NCI-H2196 (cell line): ENCODE results near the gene RPLP1.

ENCODE experiments used
- DNase-seq: peaks from one replicate; lab custom pipeline; 2025; ENCODE audit not compliant: unreplicated experiment; lab: John Stamatoyannopoulos, UW

RPLP1 gene

DNA sequence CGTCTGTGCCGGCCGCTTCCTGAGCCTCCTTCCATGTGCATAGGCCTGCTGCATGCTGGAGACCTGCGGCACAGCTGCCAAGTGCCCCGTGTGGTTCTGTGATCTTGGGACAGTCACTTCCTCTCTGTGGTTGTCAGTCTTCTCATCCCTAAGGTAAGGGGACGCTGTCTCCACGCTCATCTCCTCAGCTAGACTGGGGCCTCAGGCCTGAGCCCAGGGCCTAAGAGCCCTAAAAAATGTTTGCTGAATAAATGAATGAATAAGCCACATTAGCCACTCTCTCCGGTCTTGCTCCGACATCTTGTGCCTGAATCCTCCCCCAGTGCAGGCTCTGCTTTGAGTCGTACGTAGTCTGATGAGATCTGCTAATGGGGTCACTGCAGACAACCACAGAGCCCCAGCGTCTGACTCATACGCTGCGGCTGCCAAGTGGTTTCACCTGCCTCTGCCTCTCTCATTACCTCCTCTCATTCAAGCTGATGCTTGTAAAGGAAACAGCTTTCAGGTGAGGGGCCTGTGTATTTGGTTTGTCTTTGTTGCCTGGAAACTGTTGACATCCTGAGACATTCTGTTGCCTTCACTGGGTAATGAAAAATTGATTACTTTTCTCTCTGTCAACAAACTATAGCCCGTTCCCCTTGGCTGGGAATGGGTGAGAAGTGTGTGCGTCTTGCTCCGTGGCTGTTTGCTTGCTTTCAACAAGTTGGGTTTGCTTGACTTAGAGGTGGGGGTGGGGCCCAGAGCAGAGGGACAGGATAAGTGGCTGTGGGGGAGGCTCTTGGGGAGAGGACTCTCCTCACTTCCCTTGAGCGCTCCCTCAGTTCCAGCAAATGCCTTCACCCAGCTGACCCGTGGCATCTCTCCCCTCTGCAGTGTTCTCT, 15.9 kb downstream of the RPLP1 start:
- peak; percentile 86 for DNase-seq

DNA sequence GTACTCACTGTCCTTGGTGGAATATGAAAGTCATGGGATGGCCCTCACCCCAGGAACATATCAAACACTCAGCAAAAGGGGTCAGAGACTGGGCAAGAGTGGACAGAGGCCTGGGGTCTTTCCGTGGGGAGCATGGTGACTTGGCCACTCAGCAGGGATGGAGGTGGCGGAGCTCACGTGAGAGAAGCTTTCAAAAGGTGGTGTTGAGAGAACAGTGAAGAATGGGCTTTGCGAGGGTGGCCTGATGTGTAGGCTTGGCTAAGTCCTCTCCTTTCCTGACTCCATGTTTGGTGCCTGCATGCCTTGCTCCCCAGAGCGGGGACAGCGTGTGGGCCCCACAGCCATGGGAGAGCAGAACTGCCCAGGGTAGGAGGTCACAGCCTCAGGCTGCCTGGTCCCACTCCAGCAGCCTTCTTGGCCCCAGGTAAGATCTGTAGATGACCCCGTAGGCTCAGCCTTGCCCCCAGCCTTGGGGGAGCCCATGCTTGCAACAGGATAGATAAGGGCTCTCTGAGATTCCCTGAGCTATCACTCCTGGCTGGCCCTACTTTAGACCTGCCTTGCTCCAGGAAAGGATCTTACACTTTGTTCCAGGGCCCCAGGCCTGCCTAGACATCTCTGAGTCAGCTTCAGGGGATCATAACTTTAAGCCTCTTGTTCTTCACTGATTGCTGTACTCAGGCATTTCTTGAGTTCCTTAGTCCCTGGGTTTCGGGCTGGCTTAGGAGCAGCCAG, 17.0 kb downstream of the RPLP1 start:
- no peak for DNase-seq

DNA sequence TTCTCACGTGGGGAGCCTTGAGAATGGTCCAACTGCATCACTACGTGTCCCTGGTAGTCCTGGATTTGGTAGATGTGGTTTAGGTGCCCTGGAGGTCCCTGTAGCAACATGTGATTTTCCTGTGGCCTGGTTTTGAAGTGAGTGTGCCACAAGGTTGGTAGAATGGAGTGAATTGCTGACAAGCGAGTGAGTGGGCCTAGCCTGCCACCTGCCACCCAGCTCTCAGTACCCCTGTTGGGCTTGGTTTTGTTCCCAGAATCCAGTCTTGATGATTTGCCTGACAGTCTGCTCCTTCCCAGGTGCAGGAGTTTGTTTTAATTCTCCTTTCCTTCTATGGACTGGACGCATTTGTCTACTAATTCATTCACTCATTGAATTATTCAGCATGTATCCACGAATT, 19.4 kb downstream of the RPLP1 start:
- DNase-seq: no peak

DNA sequence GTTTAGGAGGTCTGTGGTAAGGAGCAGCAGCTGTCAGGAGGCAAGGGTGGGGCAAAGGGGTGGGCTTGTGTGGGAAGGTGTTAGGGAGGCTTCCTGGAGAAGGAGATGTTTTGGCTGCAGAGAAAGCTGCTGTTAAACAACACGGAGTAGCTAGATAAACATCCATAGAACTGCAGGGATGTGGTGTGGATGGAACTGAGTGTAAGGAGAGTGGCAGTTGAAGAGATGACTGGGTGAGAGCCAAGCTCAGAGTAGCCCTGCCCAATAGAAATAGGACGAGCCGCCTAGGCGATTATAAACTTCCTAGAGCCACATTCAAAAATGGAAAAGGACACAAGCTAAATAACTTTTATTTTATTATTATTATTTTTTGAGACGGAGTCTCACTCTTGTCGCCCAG, 19.9 kb downstream of the RPLP1 start:
- DNase-seq: no peak

DNA sequence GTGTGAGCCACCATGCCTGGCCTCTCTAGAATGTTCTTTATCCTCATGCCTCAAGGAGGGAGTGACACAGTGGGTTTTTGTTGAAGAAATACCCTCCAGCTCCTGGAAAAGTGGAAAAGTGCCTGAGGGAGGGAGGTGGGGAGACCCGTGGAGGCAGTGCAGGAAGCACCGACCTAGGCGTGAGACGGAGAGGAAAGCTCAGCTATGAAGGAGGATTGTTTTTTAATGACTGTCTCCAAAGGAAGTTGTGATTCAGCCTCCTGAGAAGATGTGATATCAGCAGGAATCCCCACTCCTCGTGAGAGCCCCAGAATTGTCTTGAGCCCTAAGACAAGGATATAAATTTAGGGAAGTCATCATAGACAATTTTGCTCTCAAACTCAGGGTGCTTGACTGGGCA, 21.7 kb downstream of the RPLP1 start:
- no peak for DNase-seq

DNA sequence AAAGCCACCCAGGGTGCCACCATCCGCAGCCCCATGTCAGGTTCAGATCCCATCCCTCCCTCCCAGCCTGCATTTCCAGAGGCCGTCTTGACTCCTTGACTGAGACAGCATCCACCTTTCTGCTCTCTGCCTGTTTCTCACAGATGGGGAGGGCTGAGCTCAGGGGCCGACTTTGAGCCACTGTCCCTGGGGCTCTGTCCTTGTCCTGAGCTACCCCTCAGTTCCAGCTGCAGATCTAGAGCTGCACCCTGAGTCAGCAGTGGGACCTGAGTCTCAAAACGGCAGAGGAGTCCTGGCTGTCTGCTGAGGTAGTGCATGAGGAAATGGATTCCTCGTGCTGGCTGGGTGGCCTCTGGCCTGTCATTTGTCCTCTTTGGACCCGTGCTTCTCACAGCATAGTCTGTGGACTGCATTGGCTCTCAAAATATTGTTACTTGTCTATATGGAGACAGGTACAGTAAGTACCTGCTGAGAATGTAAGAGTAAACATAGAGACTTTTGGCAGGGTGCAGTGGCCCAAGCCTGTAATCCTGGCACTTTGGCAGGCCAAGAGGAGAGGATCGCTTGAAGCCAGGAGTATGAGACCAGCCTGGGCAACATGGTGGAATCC, 22.3 kb downstream of the RPLP1 start:
- no peak for DNase-seq

DNA sequence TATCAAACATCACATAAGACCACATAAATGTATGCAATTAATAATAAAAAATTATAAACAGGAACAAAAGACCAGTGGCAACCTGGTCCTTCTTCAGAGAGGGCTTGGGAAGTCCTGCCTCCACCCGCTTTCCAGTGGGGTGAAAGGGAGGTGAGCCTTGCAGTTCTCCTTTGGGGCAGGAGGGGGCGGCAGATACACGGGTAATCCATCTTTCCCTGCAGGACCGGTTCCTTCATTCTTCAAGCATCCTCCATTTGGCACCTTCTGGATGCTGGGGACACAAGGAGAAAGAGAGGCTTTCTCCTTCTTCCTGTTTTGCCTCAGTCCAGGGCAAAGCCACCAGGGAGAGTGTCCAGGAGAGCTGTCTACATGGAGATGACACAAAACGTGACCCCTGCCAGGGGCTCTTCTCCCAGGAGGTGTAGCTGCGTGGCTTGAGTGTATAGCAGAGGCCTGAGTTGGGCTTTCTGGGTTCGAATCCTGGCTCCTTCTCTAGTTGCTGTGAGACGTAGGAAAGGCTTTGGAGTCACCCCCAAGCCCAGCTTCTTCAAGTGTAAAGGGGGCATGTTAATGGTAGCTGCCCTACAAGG, 23.2 kb downstream of the RPLP1 start:
- DNase-seq: peak; percentile 55

DNA sequence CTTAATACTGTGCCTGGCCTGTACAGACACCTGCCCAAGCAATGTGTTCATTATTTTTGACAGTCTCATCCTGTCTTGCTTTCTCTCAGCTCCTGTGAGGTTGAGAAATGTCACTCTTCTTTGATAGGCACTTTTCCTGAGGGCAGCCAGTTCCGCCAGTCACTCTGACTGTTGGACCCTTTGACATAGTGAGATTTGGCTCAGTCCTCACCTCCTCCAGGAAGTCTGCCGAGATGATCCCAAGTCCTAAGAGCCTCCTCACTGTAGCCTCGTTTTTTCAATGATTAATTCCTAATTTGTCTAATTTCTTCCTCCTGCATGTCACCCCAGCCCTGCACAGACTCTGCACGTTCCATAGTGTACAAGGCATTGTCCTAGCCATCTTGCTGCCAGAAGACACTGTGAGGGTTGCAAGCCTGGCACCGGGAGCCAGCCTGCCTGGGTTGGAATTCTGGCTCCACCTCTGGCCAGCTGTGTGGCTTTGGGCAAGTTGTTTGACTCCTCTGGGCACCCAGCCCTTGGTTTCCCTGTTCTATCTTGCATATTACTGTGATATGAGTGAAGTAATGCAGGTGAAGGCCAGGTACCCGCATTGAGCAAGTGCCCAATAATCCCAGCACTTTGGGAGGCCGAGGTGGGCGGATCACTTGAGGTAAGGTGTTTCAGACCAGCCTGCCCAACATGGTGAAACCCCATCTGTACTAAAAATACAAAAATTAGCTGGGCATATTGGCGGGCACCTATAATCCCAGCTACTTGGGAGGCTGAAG, 24.3 kb downstream of the RPLP1 start:
- DNase-seq: no peak

DNA sequence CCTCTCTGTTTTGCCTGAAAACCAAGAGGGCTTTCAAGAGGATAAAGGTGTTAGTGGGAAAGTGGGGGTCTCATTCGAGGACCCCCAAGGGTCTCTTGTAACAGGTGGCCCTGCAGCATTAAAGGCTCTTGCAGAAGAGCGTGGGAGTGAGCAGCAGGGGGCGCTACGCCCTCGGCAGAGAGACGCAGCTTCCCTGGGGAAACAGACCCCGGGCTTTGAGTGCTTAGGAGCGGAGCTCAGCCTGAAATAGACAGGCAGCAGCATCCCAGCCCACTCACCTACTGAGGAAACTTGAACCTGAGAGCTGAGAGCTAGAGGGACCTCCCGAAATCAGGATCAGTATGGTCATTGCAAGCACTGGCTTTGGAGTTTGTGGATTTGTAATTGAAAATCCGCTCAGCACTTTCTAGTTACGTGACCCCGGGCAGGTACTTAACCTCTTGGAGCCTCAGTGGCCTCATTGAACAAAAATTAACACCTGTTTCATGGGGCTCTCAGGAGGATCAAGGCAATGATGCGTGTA, 25.7 kb downstream of the RPLP1 start:
- peak; percentile 67 for DNase-seq

DNA sequence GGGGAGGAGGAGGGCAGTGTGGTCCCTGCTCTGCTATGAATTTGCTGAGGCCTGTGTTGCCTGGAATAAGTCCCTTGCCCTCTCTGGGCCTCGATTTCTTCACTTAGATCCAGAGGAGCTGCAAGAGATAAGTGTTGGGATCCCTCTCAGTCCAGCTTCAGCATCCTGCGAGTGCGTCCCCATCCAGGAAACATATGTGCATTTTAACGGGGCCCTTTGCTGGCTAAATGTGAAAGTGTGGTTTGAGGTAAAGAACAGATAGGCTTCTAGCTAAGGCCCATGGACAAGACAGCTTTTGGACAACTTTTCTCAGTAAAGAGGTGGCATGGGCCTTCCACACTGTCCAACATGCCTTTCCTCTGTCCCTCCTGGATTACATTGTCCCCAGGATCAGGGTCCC, 26.5 kb downstream of the RPLP1 start:
- no peak for DNase-seq

DNA sequence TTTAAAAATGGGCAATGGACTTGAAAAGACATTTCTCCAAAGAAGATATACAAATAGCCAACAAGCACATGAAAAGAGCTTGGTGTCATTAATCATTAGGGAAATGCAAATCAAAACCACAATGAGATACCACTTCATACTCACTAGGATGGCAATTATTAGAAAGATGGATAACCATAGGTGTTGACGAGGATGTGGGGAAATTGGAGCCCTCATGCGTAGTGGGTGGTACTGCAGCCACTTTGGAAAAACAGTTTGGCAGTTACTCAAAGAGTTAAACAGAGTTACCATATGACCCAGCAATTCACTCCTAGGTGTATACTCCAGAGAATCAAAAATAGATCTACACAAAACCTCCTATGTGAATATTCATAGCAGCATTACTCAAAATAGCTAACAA, 27.4 kb downstream of the RPLP1 start:
- no peak for DNase-seq

DNA sequence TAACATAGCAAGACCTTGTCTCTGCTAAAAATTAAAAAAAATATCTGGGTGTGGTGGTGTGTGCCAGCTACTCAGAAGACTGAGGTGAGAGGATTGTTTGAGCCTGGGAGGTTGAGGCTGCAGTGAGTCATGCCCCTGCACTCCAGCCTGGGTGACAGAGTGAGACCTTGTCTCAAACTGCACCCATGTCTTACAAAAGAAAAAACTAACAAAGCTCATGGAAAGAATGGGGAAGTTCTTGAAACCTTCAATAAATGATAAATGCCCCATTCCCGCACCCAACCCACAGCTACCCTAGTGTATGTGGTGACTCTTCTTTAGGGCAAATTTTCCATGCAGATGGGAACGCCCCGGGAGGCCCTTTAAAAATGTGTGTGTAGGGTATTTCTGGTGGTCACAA, 28.3 kb downstream of the RPLP1 start:
- DNase-seq: no peak

DNA sequence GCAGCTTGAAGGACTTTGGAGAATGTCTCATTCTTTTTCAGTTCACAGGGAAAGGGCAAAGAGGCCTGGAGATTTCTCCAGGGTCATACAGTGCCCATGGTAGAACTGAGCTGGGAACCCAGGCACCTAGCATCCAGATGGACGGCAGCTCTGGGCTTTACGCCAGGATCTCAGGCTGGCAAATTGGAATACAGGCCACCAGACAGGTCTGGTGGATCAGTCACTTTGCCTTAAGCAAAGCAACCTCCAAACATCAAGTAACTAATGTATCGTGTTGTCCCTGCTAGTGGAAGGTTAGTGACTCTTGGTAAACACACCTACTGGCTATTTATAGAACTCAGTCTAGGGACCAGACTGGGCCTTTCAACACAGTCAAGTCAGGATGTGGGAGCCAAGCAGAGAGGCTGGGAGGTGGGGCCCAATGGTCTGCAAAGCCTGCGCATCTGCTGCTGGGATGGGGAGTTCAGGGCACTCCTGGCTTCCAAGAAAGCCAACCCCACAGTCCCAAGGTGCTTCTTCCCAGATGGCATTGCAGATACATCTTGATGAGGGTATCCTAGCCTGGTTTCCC, 30.2 kb downstream of the RPLP1 start:
- DNase-seq: peak; percentile 20

DNA sequence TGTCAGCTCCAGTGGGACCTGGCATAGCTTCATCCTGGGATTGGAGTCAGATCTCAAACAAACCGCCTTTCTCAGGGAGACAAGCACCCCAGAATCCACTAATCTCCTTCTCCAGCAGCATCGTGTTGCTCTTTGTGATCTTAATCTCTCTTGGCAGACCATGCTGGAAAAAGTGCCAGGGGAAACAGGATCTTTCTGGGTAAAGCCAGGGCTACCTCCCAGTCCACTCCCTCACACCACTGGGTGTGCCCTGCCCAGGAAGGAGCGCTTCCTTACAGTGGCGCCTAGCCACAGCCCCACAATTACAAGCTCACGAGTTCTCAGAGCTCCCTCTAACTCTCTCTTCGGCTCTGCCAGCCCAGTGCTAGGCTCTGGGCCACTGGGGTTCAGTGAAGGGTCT, 32.2 kb downstream of the RPLP1 start:
- DNase-seq: peak; percentile 8

DNA sequence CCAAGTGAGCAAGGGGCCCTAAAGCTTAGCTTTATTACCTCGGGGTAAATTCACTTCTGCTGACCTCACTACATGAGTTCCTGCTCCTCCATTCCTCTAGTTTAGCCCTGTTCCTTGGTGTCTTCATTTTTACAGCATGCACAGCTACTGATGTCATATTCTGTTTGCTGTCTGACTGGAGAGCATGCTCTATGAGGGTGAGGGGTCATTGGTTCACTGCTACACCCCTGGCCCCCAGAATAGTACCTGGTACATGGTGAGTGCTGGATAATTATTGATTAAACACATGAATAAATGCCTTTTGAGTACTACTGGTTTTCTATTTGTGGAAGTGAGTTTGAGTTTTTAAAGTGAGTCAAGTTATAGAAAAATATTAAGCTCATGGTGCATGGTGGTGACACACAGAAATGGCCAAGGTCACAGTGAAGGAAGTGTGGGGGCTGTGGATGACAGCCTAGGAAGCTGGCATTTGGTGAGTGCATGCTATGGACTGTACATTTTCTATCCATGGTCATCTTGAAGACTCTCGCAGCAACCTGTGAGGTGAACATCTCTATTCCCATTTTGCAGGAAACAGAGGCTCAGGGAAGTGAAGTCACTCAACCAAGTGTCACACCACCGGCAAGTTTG, 34.0 kb downstream of the RPLP1 start:
- no peak for DNase-seq

DNA sequence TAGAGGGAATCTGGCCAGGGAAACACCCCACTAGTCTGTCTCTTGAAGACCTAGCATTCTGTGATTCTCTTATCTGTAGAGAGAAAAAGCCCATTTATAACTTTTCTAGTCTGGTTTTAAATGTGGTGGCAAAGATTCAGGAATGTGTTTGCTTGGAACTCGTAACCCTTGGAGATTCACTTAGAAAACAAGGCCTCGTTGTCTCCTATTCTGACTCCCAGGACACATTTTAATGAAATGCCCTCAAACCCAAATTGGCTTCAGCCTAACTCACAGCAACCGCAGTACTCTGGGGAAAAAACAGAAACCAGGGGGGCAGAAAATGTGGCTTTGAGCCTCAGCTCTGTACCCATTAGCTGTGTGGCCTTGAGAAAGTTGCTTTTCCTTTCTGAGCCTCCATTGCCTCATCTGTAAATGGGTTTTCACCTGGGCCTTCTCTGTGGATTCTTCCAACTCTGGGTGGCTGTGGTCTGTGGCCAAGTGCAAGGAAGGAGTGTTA, 36.5 kb downstream of the RPLP1 start:
- DNase-seq: no peak

DNA sequence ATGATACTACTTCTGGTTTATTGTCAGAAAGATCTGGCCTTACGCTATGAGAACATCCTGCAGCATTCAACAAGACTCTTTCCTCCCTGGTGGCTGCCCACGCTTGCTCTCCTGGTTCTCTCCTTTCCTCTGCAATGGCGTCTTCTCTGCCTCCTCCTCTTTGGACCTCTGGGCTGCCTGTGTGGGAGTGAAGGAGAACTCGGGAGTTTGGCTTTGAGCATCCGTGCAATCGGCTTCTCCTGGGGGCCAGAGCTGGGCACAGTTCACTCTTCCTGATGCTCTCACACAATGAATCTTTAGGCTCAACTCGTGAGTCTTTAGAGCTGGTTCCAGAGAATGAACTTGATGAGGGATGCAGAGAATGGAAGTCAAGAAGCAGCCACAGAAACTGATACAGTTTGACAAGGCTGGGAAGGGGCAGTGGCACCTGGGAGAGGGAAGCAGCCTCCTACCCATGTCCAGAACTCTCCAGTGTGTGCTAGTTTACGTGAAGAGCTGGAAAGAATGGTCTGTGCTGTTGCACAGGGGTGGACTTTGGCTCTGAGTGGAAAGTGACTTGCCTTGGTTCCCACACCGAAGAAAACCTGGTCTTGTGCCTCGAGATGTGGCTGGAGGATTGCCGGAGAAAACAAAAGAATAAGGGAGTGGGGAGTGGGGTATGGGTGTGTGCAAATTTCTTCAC, 37.9 kb downstream of the RPLP1 start:
- no peak for DNase-seq

DNA sequence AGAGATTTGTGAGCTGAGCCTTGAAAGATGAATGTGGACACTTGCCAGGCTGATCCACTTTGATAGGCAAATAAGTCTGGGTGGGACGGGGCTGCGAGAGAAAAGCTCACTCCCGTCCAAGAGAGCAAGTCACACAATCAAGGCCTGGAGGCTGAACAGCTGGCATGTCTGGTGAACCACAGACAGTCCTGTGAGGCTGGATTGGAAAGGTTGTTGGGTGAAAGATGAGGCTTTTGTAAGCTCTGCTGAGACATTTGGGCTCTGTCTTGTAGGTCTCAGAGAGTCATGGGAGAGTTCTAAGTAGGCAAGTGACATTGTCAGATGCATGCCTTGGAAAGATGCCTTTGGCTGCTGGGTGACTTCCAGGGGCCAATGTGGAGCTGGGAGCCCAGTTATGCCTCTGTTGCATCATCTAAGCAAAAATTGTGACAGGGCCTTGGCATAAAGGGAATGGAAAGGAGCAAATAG, 38.5 kb downstream of the RPLP1 start:
- DNase-seq: no peak

DNA sequence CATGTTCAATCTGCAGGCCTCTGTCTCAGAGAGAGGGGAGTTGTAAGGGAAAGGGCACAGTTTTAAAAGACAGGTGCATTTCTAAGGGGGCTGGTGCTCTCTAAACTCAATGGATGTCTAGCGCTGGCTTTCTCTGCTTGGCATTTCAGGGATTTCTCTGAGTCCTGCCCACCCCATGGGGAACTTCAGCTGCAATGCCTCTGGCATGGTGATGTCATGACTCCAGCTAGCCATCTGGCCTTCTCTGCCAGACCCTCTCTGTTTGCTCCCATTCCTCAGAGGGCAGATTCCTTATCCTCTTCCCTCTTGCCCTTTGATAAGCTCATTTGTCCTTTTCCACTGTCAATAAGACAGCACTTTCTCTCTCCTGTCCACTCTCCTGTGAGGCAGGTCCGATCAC, 40.8 kb downstream of the RPLP1 start:
- DNase-seq: no peak
